Measurements from ENCODE around the gene NR3C2.
"Not testable (repeated sequence)": the region's sequence is repeated elsewhere in the genome, so short reads cannot be mapped to it uniquely, and the experiment has no call there.

Gene NR3C2

DNA sequence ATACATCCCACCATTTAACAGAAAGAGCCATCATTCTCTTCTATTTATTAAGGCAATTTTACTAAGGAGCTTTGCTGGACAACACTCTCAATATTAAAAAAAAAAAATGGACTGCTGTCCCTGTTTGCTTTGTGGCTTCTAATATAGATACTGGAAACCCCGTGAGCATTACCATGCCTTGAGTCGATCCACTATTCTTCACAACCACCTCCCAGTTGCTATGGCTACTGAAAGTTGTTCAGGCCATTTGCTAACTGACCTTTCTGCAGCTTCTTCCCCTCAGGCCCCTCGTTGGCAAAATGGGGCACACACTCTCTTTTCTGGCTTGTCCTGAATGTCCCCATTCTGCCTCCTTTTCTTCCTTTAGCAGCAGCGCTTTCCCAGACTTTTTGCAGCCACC lies 340.4 kb downstream of the NR3C2 start:
- DNase-seq (ENCODE audit: low spot score), result no peak

DNA sequence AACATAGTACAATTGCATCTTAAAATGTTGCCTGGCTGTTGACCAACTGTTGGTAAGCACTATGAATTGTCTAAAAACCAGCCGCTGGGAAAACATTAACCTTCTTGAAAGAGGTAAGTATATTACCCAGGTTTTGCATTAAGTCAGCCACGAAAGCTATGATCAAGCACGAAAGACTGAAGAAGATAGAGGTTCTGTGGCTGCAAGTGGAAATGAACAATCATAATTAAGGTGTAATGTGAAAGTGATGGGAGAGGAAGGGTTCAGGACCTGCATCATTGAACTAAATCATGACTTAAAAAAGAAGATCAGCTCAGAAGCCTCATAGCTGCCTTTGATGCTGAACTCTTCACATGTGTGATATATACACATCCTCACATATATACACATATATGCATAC lies 341.0 kb downstream of the NR3C2 start:
- DNase-seq (ENCODE audit: low spot score), result no peak

DNA sequence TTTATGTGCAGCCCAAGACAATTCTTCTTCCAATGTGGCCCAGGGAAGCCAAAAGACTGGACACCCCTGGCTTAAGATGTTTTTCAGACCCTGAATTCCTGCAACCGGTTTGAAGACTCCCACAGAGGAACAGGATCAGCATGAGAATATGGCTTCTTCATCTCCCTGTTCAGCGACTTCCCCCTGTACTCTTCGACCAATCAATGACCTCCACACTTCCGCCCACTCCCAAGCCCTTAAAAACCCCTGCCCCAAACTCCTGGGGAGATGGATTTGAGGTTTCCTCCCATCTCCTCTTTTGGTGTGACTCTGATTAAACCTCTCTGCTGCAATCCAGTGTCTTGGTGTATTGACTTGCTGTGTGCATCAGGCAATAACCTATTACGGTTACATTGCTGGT lies 344.4 kb downstream of the NR3C2 start:
- no peak for DNase-seq (ENCODE audit: low spot score)

DNA sequence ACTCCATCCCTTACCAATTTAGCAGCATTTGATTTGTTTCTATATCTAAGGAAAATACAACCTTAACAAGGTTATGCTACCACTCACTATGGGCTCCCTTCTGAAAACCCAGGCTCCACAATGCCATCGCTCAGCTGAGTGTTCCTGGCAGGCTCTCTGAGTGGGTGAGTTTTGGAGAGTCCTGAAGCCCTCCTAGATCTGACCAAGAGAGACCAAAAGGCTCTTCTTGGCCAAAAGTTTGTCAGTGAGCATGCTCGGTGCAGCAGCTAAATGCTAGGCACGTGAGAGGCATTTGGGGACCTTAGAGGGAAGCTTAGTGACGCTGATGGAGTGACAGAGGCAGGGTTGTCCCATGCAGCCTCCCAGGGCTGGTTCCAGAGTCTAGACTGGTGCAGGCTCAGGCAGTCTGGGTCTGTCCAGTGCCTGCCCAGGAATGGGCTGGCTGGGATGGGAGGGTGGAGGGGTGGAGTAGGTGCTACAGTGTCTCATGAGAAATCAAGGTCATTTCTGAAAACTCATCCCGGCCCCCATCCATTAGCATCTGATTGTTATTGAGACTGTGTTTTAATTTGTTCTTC lies 346.8 kb downstream of the NR3C2 start:
- DNase-seq (ENCODE audit: low spot score), result no peak

DNA sequence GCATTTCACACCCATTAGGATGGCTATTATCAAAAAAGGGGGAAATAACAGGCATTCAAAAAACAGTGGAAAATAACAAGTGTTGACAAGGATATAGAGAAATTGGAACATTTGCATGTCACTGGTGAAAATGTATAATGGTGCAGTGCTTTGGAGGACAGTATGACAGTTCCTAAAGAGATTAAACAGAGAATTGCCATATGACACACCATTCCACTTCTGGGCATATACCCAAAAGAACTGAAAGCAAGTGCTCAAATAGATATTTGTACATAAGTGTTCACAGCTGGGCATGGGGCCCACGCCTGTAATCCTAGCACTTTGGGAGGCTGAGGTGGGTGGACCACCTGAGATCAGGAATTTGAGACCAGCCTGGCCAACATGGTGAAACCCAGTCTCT lies 348.1 kb downstream of the NR3C2 start:
- no peak for DNase-seq (ENCODE audit: low spot score)

DNA sequence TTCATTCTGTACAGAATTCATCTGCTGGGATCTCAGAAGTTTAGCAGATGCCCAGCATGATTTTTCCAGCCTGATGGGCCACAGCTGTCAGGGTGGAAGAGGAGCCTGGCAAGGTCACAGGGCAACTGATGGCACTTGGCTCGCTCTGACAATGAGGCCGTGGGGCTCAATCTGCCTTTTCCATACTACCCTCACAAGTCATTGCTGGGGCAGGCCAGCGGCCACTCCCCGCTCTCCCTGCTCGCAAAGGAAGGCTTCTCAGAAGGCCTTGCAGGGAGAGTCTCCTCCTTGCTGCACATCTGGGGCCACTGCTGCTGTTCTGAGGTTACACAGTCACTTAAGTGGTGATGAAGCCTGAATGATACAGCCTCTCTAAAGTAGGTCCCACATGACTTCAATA lies 349.1 kb downstream of the NR3C2 start:
- no peak for DNase-seq (ENCODE audit: low spot score)

DNA sequence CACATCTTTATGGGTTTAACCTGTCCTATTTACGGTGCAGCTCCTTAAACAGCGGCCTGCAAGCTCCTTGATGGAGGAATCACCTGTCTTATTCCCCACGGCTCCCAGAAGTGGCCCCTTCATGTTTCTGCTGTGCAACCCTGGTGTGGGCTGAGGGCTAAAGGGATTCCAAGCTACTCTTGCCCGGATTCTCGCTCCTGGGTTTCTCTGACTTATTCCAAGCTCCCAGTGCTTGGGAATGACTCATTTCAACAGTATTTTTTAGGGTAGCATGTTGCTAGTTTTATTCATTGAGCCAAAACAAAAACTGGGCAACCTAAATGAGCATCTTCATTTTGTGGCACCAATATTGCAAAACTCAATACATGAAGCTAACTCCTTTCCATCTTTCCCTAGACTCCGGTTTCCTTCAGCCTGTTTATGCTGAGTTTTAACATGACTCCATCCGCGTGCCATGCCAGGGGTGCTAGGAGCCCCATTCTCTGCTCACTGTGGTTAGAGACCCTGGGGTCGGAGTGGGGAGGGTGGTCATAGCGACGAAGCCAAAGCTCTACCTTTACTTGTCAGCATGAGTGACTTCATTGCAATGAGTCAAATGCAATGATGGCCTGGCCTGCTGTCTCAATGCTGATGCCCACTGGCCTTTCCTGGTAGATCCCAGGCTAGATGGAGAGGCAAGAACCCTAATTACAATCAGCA lies 349.7 kb downstream of the NR3C2 start:
- DNase-seq (ENCODE audit: low spot score), result no peak

DNA sequence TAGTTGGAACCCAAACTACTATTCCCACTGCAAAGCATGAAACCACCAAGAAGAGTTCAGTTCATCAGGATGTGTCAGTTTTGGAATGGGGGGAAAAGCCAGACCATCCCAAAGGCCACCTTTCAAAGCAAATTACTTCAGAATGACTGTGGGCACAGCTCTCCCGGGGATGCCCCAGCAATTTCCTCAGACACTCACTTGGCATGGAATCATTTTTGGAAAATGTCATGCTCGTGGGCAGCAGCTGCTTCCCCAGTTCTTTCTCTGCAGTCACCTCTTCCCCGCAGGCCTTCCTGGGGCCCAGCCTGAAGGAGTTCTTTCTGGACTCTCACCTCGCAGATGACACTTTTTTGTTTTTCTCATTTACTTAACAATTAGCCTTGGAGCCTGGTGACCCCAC lies 350.3 kb downstream of the NR3C2 start:
- DNase-seq (ENCODE audit: low spot score), result no peak

DNA sequence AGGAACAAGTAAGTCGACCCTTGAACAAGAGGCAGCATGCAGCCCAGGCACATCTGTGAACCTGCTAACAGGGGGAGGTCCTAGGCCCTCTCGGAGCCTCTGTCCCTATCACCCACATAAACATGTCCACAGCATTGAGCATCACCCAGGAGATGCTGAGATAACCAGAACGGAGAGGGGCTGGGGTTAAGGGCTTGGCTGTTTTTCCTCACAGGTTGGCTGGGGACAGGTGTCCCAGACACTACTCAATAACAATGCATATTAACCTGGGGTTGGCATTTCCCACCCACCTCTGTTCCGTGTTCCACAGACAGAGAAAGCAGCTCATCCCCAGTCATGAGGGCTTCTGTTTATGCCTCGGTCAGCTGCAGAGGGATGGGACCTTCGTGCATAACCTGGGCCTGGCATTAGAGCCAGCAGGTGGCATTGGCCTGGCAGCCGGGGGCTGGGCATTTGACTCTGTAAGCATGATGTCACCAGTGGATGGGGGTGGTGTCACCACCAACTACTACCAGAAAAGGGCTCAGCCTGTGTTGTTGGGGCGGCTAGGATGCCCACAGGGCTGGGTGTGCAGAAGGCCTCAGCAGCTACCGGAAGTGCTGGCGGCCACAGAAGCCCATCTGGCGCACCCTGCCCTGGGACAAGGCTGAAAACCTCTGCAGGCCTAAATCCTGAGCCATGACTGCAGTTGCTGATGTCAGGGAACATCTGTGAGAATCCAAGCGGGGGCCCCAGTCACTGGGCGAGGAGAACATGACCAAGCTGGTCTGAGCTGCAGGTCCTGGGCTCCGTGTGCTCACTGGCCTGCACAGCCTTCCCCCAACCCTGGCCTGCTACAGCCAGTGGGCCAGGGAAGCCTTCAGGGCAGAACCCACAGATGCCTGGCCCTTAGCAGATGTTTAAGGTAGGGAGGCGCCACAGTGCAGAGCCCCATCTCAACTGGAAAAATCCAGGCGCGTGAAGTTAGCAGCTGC lies 351.4 kb downstream of the NR3C2 start:
- DNase-seq (ENCODE audit: low spot score), result no peak

DNA sequence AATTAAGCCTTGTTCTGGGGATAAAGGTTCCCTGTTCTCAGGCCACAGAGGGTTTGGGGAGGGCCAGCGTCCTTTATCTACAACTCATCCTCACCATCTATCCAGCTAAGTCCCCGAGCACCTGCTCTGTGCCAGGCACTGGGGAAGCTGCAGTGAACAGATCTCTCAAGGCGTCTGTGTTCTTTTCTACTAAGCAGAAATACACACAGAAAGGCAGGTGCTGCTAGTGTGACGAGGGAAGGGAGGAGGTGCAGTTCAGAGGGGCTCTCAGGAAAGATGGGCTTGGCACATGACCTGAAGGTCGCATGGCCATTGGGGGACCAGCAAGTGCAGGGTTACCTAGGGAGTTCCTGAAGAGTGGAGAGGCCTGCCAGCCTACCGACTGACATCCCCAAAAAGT lies 352.2 kb downstream of the NR3C2 start:
- no peak for DNase-seq (ENCODE audit: low spot score)

DNA sequence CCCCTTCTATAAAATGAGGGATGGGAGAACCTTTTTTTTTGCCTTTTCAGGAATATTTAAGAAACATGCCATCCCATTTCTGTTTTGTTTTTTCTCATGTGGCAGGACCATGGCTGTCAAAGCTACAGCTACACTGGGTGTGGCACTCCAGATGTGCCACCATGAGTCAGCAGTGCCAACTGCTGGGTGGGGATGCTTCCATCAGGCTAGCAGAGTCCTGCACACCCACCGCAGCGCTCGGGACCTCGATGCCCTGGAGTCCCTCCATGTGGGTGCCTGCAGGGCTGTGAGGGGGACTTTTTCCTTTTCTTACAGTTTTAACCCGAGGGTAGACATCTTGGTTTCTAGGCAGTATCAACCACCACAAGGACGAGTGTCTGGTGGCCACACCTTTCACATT lies 352.6 kb downstream of the NR3C2 start:
- DNase-seq (ENCODE audit: low spot score), result no peak

DNA sequence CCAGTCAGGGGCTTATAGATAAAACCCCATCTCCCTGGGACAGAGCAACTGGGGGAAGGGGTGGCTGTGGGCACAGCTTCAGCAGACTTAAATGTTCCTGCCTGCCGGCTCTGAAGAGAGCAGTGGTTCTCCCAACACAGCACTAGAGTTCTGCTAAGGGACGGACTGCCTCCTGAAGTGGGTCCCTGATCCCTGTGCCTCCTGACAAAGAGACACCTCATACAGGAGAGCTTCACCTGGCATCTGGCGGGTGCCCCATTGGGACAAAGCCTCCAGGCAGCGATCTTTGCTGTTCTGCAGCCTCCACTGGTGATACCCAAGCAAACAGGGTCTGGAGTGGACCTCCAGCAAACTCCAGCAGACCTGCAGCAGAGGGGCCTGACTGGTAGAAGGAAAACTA lies 359.1 kb downstream of the NR3C2 start:
- DNase-seq (ENCODE audit: low spot score), result not testable (repeated sequence)

DNA sequence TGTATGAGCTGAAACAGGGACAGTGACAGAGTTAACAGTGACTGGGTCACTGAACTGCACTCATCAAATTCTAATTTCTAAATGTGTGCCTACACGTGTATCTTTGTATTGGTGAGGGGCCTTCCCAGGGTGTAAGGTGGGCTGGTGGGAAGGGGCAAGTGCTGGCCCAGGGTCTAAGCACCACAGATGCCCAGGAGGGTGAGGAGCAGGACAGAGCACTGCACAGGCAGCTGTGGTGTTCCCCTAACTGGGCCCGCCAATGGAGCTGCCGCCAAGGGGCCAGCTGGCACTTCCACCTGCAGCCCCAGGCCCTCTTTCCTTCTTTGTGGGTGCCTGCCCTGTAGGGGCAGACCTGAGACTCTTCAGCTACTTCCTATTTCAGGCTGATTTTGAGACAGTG lies 360.5 kb downstream of the NR3C2 start:
- no peak for DNase-seq (ENCODE audit: low spot score)

DNA sequence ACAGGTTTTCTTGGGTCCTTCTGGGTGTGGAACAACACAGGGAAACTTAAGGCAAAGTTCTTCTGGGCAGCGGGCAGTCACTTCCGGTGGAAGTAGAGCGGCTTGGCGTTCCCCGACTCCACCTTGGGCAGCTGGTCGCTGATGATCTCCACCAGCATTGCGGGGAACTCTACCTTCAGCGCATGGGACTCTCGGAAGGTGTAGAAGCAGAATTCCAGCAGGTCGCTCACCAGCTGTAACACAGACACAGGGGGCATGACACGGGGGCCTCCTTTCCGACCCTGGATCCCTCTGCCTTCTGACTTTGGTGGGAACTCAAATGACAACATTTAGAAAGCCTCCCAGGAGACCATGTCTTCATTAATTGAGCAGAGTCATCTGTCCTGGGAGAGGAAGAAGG lies 360.9 kb downstream of the NR3C2 start:
- DNase-seq (ENCODE audit: low spot score), result no peak

DNA sequence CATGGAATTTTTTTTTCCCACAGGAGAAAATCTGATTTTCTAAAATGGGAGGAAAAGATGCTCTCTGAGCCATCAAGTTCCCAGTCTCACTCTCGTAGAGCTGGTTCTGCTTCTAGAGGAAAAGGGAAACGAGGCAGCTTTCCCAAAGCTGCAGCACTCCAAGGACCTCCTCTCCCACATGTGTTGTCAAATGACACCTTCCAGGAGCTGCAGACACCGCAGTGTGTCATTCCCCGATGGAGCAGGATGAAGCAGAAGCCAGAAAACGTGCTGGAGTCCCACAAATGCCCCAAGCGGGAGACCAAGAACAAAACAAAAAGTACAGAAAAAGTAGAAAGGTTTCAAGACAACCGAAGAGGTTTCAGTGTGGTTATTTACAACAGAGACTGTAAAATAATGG lies 362.3 kb downstream of the NR3C2 start:
- DNase-seq (ENCODE audit: low spot score), result no peak

DNA sequence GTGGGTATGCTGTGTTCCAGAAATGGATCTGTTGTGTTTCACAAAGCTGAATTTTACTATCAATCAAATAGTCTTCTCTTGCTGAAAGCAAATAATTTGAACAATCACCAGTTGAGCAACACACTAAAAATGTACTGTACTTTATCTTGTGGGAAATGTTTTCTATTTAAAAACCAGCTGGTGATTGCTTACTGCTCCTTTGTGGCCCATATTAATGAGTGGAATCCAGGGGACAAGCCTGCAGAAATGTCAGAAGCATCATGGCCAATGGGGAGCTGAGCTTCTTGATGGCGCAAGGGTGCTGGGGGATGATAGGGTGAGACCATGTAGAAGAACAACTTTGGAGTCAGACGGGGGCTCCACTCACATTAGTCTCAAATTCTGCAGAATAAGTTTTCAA lies 364.2 kb downstream of the NR3C2 start:
- no peak for DNase-seq (ENCODE audit: low spot score)

DNA sequence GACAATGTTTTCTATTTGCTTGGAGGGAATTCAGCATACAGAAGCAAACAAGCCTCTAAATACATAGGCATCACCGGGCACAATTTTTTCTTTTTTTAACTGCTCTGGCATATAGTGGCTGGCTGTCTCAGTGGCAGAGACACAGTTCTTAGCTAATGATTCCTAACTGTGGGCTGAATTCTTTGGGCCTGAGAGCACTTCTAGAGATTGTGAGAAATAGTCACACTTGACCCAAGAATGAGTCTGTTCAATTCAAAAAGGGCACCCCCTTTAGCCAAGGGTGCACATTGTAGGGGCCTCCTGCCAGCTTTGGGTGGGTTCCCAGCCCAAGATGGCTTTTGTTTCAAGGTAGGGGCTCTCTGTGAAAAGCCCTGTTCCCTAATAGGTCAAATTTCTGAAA lies 364.6 kb downstream of the NR3C2 start:
- no peak for DNase-seq (ENCODE audit: low spot score)

DNA sequence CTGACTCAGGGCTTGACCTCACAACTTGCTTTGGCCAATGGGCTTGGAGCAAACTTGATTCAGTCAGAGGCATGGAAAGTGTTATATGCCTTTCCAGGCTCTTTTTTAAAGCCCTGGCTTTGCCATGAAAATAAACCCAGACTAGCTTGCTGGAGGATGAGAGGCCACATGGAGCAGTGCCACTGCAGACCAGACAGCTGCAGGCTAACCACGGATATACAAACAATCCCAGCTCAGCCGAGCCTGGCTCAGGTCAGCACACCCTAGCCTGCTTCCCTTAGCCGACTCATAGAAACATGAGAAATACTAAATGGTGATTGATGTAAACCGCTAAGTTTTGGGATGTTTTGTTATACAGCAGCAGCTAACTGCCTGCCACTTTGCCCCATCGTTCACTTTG lies 365.2 kb downstream of the NR3C2 start:
- no peak for DNase-seq (ENCODE audit: low spot score)

DNA sequence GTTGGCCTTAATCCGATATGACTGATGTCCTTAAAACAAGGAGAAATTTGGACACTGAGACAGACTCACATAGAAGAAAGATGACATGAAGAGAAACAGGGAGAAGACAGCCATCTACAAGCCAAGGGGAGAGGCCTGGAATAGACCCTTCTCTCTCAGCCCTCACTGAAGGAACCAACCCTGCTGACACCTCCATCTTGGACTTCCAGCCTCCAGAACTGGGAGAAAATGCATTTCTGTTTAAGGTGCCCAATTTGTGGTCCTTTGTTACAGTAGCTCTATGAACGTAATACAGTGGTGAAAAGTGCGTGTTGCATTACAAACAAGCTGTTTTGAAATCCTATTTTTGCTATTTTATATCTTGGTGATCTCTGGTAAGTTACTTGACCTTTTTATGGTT lies 366.8 kb downstream of the NR3C2 start:
- no peak for DNase-seq (ENCODE audit: low spot score)

DNA sequence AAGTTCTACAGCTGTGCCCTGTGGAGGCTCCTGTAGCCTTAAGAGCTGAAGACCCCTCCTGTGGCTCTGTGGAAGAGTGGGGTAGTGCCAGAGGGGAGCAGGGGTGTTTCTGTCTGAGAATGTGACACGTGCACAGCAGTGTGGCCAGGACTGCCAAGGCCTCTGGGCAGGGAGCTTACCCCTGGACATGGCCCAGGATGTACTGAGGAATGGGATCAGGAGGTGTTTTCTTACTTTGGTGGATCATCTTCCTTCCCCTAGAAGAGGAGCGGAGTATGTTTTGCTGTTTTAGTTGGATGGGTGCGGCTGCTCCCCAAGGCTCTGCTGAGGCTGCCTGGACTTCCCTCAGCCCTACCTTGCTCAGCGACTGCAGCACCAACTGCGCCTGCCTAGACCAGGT lies 367.8 kb downstream of the NR3C2 start:
- DNase-seq (ENCODE audit: low spot score), result no peak

DNA sequence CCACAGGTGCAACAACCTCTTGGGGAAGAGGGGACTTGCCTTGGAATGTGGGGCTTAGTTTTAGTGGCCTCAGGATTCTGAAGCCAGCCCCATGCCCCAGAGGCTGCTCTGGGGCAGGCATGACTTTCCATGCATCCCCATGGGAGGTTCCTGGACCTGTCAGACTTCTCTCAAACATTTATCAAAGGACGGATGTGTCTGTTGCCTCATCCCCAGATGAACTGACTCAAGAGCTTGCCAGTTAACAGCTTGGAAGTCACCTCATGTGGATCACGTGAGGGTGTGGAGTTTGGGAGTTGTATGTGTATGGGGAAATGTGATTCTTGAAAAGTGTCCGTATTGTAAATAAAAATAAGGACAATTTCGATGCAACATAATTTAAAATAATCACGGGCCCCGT lies 368.9 kb downstream of the NR3C2 start:
- DNase-seq (ENCODE audit: low spot score), result no peak

DNA sequence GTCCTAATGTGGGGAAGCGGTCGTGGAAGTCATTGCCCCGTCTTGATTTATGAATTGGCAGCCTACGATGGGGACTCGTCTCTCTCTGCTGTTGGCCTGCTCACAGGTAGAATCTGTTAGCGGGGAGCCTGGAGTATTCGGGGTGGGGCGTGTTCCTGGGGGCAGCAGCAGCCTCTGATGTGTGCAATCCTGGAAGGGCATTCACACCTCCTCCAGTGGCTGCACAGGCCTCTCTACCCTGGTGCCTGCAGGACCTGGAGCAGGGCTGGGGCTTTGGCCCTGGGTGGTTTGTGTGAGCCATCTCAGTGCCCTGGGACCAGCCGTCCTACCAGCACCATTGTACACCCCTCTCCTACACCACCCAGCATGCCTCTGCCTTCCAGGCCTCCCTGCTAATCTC lies 369.4 kb downstream of the NR3C2 start:
- no peak for DNase-seq (ENCODE audit: low spot score)

DNA sequence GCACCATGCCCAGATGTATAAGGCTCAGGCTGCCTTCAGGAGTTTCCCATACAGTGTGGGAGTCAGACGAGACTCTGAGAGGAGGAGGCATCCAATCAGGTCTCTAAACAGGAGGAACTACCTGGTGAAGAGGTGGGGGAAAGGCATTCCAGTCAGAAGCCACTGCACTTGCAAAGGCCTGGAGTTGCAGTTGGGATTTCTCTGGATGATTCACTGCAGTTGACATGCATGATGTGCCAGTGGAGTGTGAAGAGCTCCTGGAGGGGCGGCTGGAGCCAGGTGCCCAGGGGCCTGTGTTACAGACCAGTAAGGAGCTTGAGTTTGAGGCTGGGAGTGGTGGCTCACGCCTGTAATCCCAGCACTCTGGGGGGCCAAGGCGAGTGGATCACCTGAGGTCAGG lies 371.2 kb downstream of the NR3C2 start:
- no peak for DNase-seq (ENCODE audit: low spot score)

DNA sequence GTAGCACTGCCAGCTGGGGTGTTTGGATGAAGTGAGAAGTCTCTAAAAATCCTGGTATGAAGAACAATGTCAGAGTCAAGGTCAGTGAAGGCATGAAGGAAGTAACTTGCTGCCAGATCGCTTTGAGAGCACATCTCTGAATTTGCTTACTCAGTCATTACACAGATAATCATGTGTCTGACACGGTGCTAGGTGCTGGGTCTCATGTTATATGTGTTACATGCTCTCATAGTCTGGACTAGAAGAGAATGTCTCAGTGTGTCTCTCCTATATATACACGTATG lies 372.4 kb downstream of the NR3C2 start:
- no peak for DNase-seq (ENCODE audit: low spot score)

Measured in HuH-7.5 (cell line).